ENCODE data around the gene CTNNBL1.

The CTNNBL1 gene

DNA sequence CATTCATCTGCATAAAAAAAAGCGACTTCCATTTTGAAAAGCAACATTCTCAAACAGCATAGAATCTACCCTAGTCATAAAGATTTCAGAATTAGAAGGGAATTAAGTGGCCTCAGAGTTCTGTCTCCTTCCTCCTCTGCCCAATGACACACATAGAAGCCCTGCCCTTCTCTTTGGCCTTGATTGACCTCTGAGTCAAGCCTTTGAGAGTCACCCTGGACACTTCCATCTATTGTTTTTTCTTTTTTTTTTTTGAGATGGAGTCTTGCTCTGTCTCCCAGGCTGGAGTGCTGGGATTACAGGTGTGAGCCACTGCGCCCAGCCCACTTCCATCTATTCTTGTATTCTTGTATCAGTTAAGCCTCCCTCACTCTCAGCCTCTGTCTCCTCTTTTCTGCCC, 44.8 kb upstream of the CTNNBL1 start:
- Histone ChIP-seq H3K27me3 (ENCODE audit: control insufficient read depth in 1 of 2, insufficient read depth in 1 of 2, low read length in 2 of 2) (peaks cover 20 to 73% of the 10 kb centered on the region in 2 experiments), H4K8ac (ENCODE audit: low read length) (no peak overlapping the region), H3K79me1 (replicated peaks; ENCODE audit: low read length, poor library complexity, severe bottlenecking) (no peaks in the 10 kb centered on the region), H2BK12ac (ENCODE audit: low read length in 2 of 2) (no peak overlapping the region), H3K27ac (ENCODE audit: low read length, poor library complexity, severe bottlenecking) (no peak overlapping the region), H2BK5ac (ENCODE audit: low read depth, low read length, poor library complexity, severe bottlenecking) (no peak overlapping the region), H3K36me3 (ENCODE audit: control insufficient read depth in 1 of 2, insufficient read depth in 2 of 2, low read depth in 1 of 2, low read length in 2 of 2) (no peaks in the 10 kb centered on the region), H3K9me3 (ENCODE audit: control insufficient read depth, low read length) (no peaks in the 10 kb centered on the region), H3K4me2 (ENCODE audit: low read length, poor library complexity, severe bottlenecking) (no peak overlapping the region), H2BK15ac (ENCODE audit: low read depth, poor library complexity, severe bottlenecking) (no peak overlapping the region), H3K4me1 (ENCODE audit: control insufficient read depth, insufficient read depth, low read depth, low read length) (no peaks in the 10 kb centered on the region), H2AK5ac (ENCODE audit: low read length, severe bottlenecking) (no peak overlapping the region), H4K91ac (ENCODE audit: low read length) (no peak overlapping the region), H2AFZ (ENCODE audit: low read depth, low read length) (no peak overlapping the region), H2BK120ac (ENCODE audit: low read depth, low read length) (no peak overlapping the region), H3K4ac (ENCODE audit: low read depth in 1 of 2, low read length in 2 of 2) (no peak overlapping the region), H3K4me3 (ENCODE audit: insufficient read depth in 1 of 2, low read depth in 1 of 2, low read length in 2 of 2) (no peak overlapping the region), H3K14ac (ENCODE audit: low read length in 2 of 2) (no peak overlapping the region), H3K18ac (ENCODE audit: low read depth in 1 of 2, low read length in 2 of 2) (no peak overlapping the region), H3K23ac (ENCODE audit: low read length in 2 of 2) (no peak overlapping the region), H3K9ac (ENCODE audit: low read length) (no peak overlapping the region)
- WGBS: 43% methylated on average over 2 of the region's 2 CpGs
- DNase-seq: no peak

- Histone ChIP-seq H3K9ac (ENCODE audit: low read length) (no peak overlapping the region), H2BK5ac (ENCODE audit: low read depth, low read length, poor library complexity, severe bottlenecking) (no peak overlapping the region), H3K36me3 (ENCODE audit: control insufficient read depth in 1 of 2, insufficient read depth in 2 of 2, low read depth in 1 of 2, low read length in 2 of 2) (no peaks in the 10 kb centered on the region), H4K91ac (ENCODE audit: low read length) (no peak overlapping the region), H2BK12ac (ENCODE audit: low read length in 2 of 2) (no peak overlapping the region), H2AK5ac (ENCODE audit: low read length, severe bottlenecking) (no peak overlapping the region), H3K14ac (ENCODE audit: low read length in 2 of 2) (no peak overlapping the region), H3K23ac (ENCODE audit: low read length in 2 of 2) (no peak overlapping the region), H3K4ac (ENCODE audit: low read depth in 1 of 2, low read length in 2 of 2) (no peak overlapping the region), H3K9me3 (ENCODE audit: control insufficient read depth, low read length) (no peaks in the 10 kb centered on the region), H3K27me3 (ENCODE audit: control insufficient read depth in 1 of 2, insufficient read depth in 1 of 2, low read length in 2 of 2) (peaks cover 13 to 69% of the 10 kb centered on the region in 2 experiments), H2BK15ac (ENCODE audit: low read depth, poor library complexity, severe bottlenecking) (no peak overlapping the region), H3K27ac (ENCODE audit: low read length, poor library complexity, severe bottlenecking) (no peak overlapping the region), H2AFZ (ENCODE audit: low read depth, low read length) (no peak overlapping the region), H3K79me1 (replicated peaks; ENCODE audit: low read length, poor library complexity, severe bottlenecking) (no peaks in the 10 kb centered on the region), H3K4me1 (ENCODE audit: control insufficient read depth, insufficient read depth, low read depth, low read length) (no peaks in the 10 kb centered on the region), H3K18ac (ENCODE audit: low read depth in 1 of 2, low read length in 2 of 2) (no peak overlapping the region), H3K4me3 (ENCODE audit: insufficient read depth in 1 of 2, low read depth in 1 of 2, low read length in 2 of 2) (no peak overlapping the region), H2BK120ac (ENCODE audit: low read depth, low read length) (no peak overlapping the region), H4K8ac (ENCODE audit: low read length) (no peak overlapping the region), H3K4me2 (ENCODE audit: low read length, poor library complexity, severe bottlenecking) (no peak overlapping the region)
- whole genome bisulfite sequencing: 72% methylated on average over 7 of the region's 9 CpGs
- no peak for DNase-seq
Measured at GRCh38 chr20:37649676-37650370, 44.0 kb upstream of the CTNNBL1 start.

DNA sequence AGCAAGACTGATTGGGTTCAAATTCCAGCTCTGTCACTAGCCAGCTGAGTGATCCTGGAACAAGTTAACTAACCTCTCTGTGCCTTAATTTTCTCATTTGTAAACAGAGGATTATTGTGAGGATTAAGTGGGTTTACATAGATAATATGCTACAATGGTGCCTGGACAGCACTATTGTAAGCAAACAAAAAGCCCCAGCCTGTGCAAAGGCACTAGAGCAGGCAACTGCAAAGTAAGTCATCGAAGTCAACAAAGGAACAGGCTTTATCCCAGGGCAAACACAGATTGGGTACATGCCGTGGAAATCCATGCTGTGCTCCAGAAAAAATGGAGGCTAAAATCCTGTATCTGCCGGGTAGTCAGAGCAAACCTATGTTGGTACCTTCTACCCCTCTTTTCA, 43.2 kb upstream of the CTNNBL1 start:
- no peak overlapping the region for H2BK15ac ChIP-seq (ENCODE audit: low read depth, poor library complexity, severe bottlenecking)
- DNase-seq: no peak
- H3K4me1 ChIP-seq (ENCODE audit: control insufficient read depth, insufficient read depth, low read depth, low read length): no peaks in the 10 kb centered on the region
- 84% methylated on average over 3 of the region's 3 CpGs for WGBS
- H3K9ac ChIP-seq (ENCODE audit: low read length): no peak overlapping the region
- H3K14ac ChIP-seq (ENCODE audit: low read length in 2 of 2): no peak overlapping the region
- H2AK5ac ChIP-seq (ENCODE audit: low read length, severe bottlenecking): no peak overlapping the region
- no peak overlapping the region for H2BK12ac ChIP-seq (ENCODE audit: low read length in 2 of 2)
- H3K27ac ChIP-seq (ENCODE audit: low read length, poor library complexity, severe bottlenecking): no peak overlapping the region
- H4K91ac ChIP-seq (ENCODE audit: low read length): no peak overlapping the region
- H3K23ac ChIP-seq (ENCODE audit: low read length in 2 of 2): no peak overlapping the region
- H3K4ac ChIP-seq (ENCODE audit: low read depth in 1 of 2, low read length in 2 of 2): no peak overlapping the region
- no peaks in the 10 kb centered on the region for H3K9me3 ChIP-seq (ENCODE audit: control insufficient read depth, low read length)
- H4K8ac ChIP-seq (ENCODE audit: low read length): no peak overlapping the region
- H3K27me3 ChIP-seq (ENCODE audit: control insufficient read depth in 1 of 2, insufficient read depth in 1 of 2, low read length in 2 of 2): peaks cover 4 to 64% of the 10 kb centered on the region in 2 experiments
- no peak overlapping the region for H2BK5ac ChIP-seq (ENCODE audit: low read depth, low read length, poor library complexity, severe bottlenecking)
- no peak overlapping the region for H2BK120ac ChIP-seq (ENCODE audit: low read depth, low read length)
- H3K36me3 ChIP-seq (ENCODE audit: control insufficient read depth in 1 of 2, insufficient read depth in 2 of 2, low read depth in 1 of 2, low read length in 2 of 2): no peaks in the 10 kb centered on the region
- H2AFZ ChIP-seq (ENCODE audit: low read depth, low read length): no peak overlapping the region
- H3K18ac ChIP-seq (ENCODE audit: low read depth in 1 of 2, low read length in 2 of 2): no peak overlapping the region
- H3K4me2 ChIP-seq (ENCODE audit: low read length, poor library complexity, severe bottlenecking): no peak overlapping the region
- H3K4me3 ChIP-seq (ENCODE audit: insufficient read depth in 1 of 2, low read depth in 1 of 2, low read length in 2 of 2): no peak overlapping the region
- no peaks in the 10 kb centered on the region for H3K79me1 ChIP-seq (replicated peaks; ENCODE audit: low read length, poor library complexity, severe bottlenecking)

DNA sequence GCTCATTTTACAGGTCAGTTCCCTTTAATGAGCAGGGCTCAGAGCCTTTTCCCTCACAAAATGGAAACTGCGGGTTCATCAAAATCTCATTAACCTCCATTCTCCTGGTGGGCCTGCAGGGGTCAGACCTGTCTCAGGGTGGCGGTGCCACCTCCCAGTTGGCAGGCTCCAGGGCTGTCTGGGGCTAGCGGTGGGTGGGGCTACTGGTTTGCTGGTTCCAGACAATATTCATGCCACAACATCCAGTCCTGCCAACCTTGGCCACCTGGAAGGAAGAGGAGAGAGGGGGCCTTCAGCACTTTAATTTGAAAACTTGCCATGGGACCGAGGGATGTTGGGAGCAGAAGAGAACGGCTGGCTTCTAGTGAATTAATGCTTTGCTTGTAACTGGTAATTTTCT, 41.9 kb upstream of the CTNNBL1 start:
- Histone ChIP-seq H2BK120ac (ENCODE audit: low read depth, low read length) (no peak overlapping the region), H2AFZ (ENCODE audit: low read depth, low read length) (no peak overlapping the region), H4K91ac (ENCODE audit: low read length) (no peak overlapping the region), H3K23ac (ENCODE audit: low read length in 2 of 2) (no peak overlapping the region), H3K4me1 (ENCODE audit: control insufficient read depth, insufficient read depth, low read depth, low read length) (no peaks in the 10 kb centered on the region), H3K79me1 (replicated peaks; ENCODE audit: low read length, poor library complexity, severe bottlenecking) (no peaks in the 10 kb centered on the region), H3K9me3 (ENCODE audit: control insufficient read depth, low read length) (no peaks in the 10 kb centered on the region), H2BK15ac (ENCODE audit: low read depth, poor library complexity, severe bottlenecking) (no peak overlapping the region), H4K8ac (ENCODE audit: low read length) (no peak overlapping the region), H3K9ac (ENCODE audit: low read length) (no peak overlapping the region), H3K4ac (ENCODE audit: low read depth in 1 of 2, low read length in 2 of 2) (no peak overlapping the region), H3K4me3 (ENCODE audit: insufficient read depth in 1 of 2, low read depth in 1 of 2, low read length in 2 of 2) (no peak overlapping the region), H2BK5ac (ENCODE audit: low read depth, low read length, poor library complexity, severe bottlenecking) (no peak overlapping the region), H3K4me2 (ENCODE audit: low read length, poor library complexity, severe bottlenecking) (no peak overlapping the region), H3K14ac (ENCODE audit: low read length in 2 of 2) (no peak overlapping the region), H3K18ac (ENCODE audit: low read depth in 1 of 2, low read length in 2 of 2) (peak overlapping the region in 1 of 2 experiments; percentile 6), H3K27me3 (ENCODE audit: control insufficient read depth in 1 of 2, insufficient read depth in 1 of 2, low read length in 2 of 2) (peaks cover 0 to 61% of the 10 kb centered on the region in 2 experiments), H3K27ac (ENCODE audit: low read length, poor library complexity, severe bottlenecking) (no peak overlapping the region), H2AK5ac (ENCODE audit: low read length, severe bottlenecking) (no peak overlapping the region), H2BK12ac (ENCODE audit: low read length in 2 of 2) (no peak overlapping the region), H3K36me3 (ENCODE audit: control insufficient read depth in 1 of 2, insufficient read depth in 2 of 2, low read depth in 1 of 2, low read length in 2 of 2) (no peaks in the 10 kb centered on the region)
- no CpG with 5 or more reads among the region's 5 CpGs for WGBS
- no peak for DNase-seq

All from mesenchymal stem cell (in vitro differentiated cells and primary cell).